Mesenchymal stem cell (in vitro differentiated cells and primary cell): ENCODE results near the gene AGPAT2.

Experiments
- DNase-seq: peaks from one replicate; pipeline ENCODE4 v3.0.0-alpha.2; 2013
- H2AFZ ChIP-seq: one replicate; pipeline ENCODE4 v1.6.1; 2013; ENCODE audit warnings: low read depth, mild to moderate bottlenecking, control low read depth, inconsistent platforms, low read length, moderate library complexity
- H2AK5ac ChIP-seq: 2 replicates; pipeline ENCODE4 v1.6.1; 2013; ENCODE audit warnings: low read length, moderate library complexity, mild to moderate bottlenecking, inconsistent platforms; ENCODE audit not compliant: severe bottlenecking
- H2BK120ac ChIP-seq: one replicate; pipeline ENCODE4 v1.6.1; 2013; ENCODE audit warnings: low read depth, mild to moderate bottlenecking, inconsistent platforms, low read length, moderate library complexity
- H2BK12ac ChIP-seq, 2 experiments: one replicate each; pipeline ENCODE4 v1.6.1; 2013; ENCODE audit warnings: inconsistent platforms in 2 of 2, low read length in 2 of 2, mild to moderate bottlenecking in 2 of 2, moderate library complexity in 2 of 2, control low read depth in 1 of 2
- H2BK15ac ChIP-seq: one replicate; pipeline ENCODE4 v1.6.1; 2013; ENCODE audit warnings: mild to moderate bottlenecking, low read depth, inconsistent platforms; ENCODE audit not compliant: poor library complexity, severe bottlenecking
- H2BK5ac ChIP-seq: 2 replicates; pipeline ENCODE4 v1.6.1; 2013; ENCODE audit warnings: low read depth, mild to moderate bottlenecking, low read length, control low read depth, inconsistent platforms; ENCODE audit not compliant: poor library complexity, severe bottlenecking
- H3K14ac ChIP-seq, 2 experiments: one replicate each; pipeline ENCODE4 v1.6.1; 2013; ENCODE audit warnings: inconsistent platforms in 2 of 2, low read length in 2 of 2, control low read depth in 1 of 2, mild to moderate bottlenecking in 1 of 2, moderate library complexity in 1 of 2
- H3K18ac ChIP-seq, 2 experiments: one replicate each; pipeline ENCODE4 v1.6.1; 2013; ENCODE audit warnings: inconsistent platforms in 2 of 2, low read length in 2 of 2, control low read depth in 1 of 2, low read depth in 1 of 2, mild to moderate bottlenecking in 1 of 2
- H3K23ac ChIP-seq, 2 experiments: one replicate each; pipeline ENCODE4 v1.6.1; 2013; ENCODE audit warnings: inconsistent platforms in 2 of 2, low read length in 2 of 2, mild to moderate bottlenecking in 2 of 2, moderate library complexity in 2 of 2, control low read depth in 1 of 2
- H3K27ac ChIP-seq: 2 replicates; pipeline ENCODE4 v1.5.1; 2013; ENCODE audit warnings: mild to moderate bottlenecking, moderate library complexity, low read length, control low read depth, inconsistent platforms; ENCODE audit not compliant: poor library complexity, severe bottlenecking
- H3K27me3 ChIP-seq, 2 experiments: 2 replicates each; pipeline versions ENCODE4 v1.6.1 to v1.7.0; 2013; ENCODE audit warnings: low read length in 2 of 2, mild to moderate bottlenecking in 2 of 2, moderate library complexity in 2 of 2, control low read depth in 1 of 2, inconsistent platforms in 1 of 2; ENCODE audit not compliant: control insufficient read depth in 1 of 2, insufficient read depth in 1 of 2
- H3K36me3 ChIP-seq, 2 experiments: 2 replicates each; pipeline versions ENCODE4 v1.6.1 to v1.7.0; 2013; ENCODE audit warnings: low read length in 2 of 2, control low read depth in 1 of 2, inconsistent platforms in 1 of 2, low read depth in 1 of 2, mild to moderate bottlenecking in 1 of 2; ENCODE audit not compliant: insufficient read depth in 2 of 2, control insufficient read depth in 1 of 2
- H3K4ac ChIP-seq, 2 experiments: one replicate each; pipeline ENCODE4 v1.6.1; 2013; ENCODE audit warnings: inconsistent platforms in 2 of 2, low read length in 2 of 2, mild to moderate bottlenecking in 2 of 2, moderate library complexity in 2 of 2, control low read depth in 1 of 2, low read depth in 1 of 2
- H3K4me1 ChIP-seq: 2 replicates; pipeline ENCODE4 v1.6.1; 2013; ENCODE audit warnings: low read depth, low read length, control low read depth; ENCODE audit not compliant: control insufficient read depth, insufficient read depth
- H3K4me2 ChIP-seq: 2 replicates; pipeline ENCODE4 v1.6.1; 2013; ENCODE audit warnings: low read length, mild to moderate bottlenecking, inconsistent platforms; ENCODE audit not compliant: poor library complexity, severe bottlenecking
- H3K4me3 ChIP-seq, 2 experiments: 2 replicates each; pipeline versions ENCODE4 v1.5.1 to v1.7.0; 2013; ENCODE audit warnings: low read length in 2 of 2, mild to moderate bottlenecking in 2 of 2, control low read depth in 1 of 2, low read depth in 1 of 2; ENCODE audit not compliant: insufficient read depth in 1 of 2
- H3K79me1 ChIP-seq: replicated peaks from 2 replicates; pipeline ENCODE4 v1.6.1; 2013; ENCODE audit warnings: mild to moderate bottlenecking, control low read depth, low read length, inconsistent platforms; ENCODE audit not compliant: poor library complexity, severe bottlenecking
- H3K9ac ChIP-seq: 2 replicates; pipeline ENCODE4 v1.7.0; 2013; ENCODE audit warnings: mild to moderate bottlenecking, low read length, moderate library complexity
- H3K9me3 ChIP-seq: 2 replicates; pipeline ENCODE4 v1.7.0; 2013; ENCODE audit warnings: mild to moderate bottlenecking, low read length; ENCODE audit not compliant: control insufficient read depth
- H4K8ac ChIP-seq: one replicate; pipeline ENCODE4 v1.6.1; 2013; ENCODE audit warnings: inconsistent platforms, mild to moderate bottlenecking, low read length, moderate library complexity
- H4K91ac ChIP-seq: one replicate; pipeline ENCODE4 v1.6.1; 2013; ENCODE audit warnings: mild to moderate bottlenecking, low read length, inconsistent platforms
- WGBS: methylation state at CpG from one replicate; pipeline ENCODE4 v1.1.7; 2013; ENCODE audit warnings: mixed read lengths; 5-methylcytosine and 5-hydroxymethylcytosine counted together

Gene AGPAT2

GRCh38 chr9:136688274-136689107 is 1.2 kb upstream of the AGPAT2 start:
- Histone ChIP-seq H3K36me3 (peaks cover 0 to 13% of the 10 kb centered on the region in 2 experiments), H3K9me3 (no peaks in the 10 kb centered on the region), H4K8ac (no peak overlapping the region), H3K23ac (no peak overlapping the region), H3K4me2 (no peak overlapping the region), H3K79me1 (peaks cover 27% of the 10 kb centered on the region), H3K9ac (no peak overlapping the region), H3K4me1 (peaks cover 32% of the 10 kb centered on the region), H2AFZ (no peak overlapping the region), H2BK15ac (no peak overlapping the region), H2AK5ac (no peak overlapping the region), H2BK12ac (no peak overlapping the region), H2BK120ac (no peak overlapping the region), H2BK5ac (no peak overlapping the region), H3K27ac (no peak overlapping the region), H3K27me3 (peaks cover 0 to 14% of the 10 kb centered on the region in 2 experiments), H3K14ac (no peak overlapping the region), H4K91ac (no peak overlapping the region), H3K4me3 (no peak overlapping the region), H3K18ac (no peak overlapping the region), H3K4ac (no peak overlapping the region)
- WGBS, result 54% methylated on average over 21 of the region's 21 CpGs
- DNase-seq, result no peak

- H3K36me3 ChIP-seq, result peaks cover 0 to 18% of the 10 kb centered on the region in 2 experiments
- H3K9ac ChIP-seq, result no peak overlapping the region
- no peak overlapping the region for H2BK120ac ChIP-seq
- H3K4me1 ChIP-seq, result peaks cover 30% of the 10 kb centered on the region
- no peaks in the 10 kb centered on the region for H3K9me3 ChIP-seq
- H3K4me3 ChIP-seq, result peak overlapping the region in 1 of 2 experiments; percentile 83
- H3K4ac ChIP-seq, result no peak overlapping the region
- H2AFZ ChIP-seq, result no peak overlapping the region
- H3K23ac ChIP-seq, result no peak overlapping the region
- H2BK12ac ChIP-seq, result no peak overlapping the region
- H3K27ac ChIP-seq, result no peak overlapping the region
- no peak for DNase-seq
- no peak overlapping the region for H2AK5ac ChIP-seq
- H3K4me2 ChIP-seq, result peak overlapping the region; percentile 53
- peaks cover 32% of the 10 kb centered on the region for H3K79me1 ChIP-seq
- no peak overlapping the region for H2BK5ac ChIP-seq
- H4K91ac ChIP-seq, result no peak overlapping the region
- H4K8ac ChIP-seq, result peak overlapping the region; percentile 49
- peak overlapping the region; percentile 32 for H2BK15ac ChIP-seq
- WGBS, result 22% methylated on average over 37 of the region's 37 CpGs
- H3K27me3 ChIP-seq, result peaks cover 0 to 7% of the 10 kb centered on the region in 2 experiments
- peak overlapping the region in 1 of 2 experiments; percentile 30 for H3K14ac ChIP-seq
- no peak overlapping the region for H3K18ac ChIP-seq
These were observed 515 bp upstream of the AGPAT2 start for GRCh38 chr9:136687721-136688223.

GRCh38 chr9:136686534-136686793 is 793 bp downstream of the AGPAT2 start:
- Histone ChIP-seq H3K4me3 (peak overlapping the region; percentile 83 to 86), H3K14ac (peak overlapping the region in 1 of 2 experiments; percentile 93), H3K4ac (peak overlapping the region; percentile 35 to 98), H3K36me3 (peaks cover 0 to 24% of the 10 kb centered on the region in 2 experiments), H3K27ac (no peak overlapping the region), H3K4me2 (peak overlapping the region; percentile 97), H2BK12ac (peak overlapping the region in 1 of 2 experiments; percentile 50), H3K4me1 (peaks cover 41% of the 10 kb centered on the region), H2BK120ac (peak overlapping the region; percentile 71), H3K9ac (peak overlapping the region; percentile 86), H3K18ac (peak overlapping the region; percentile 92 to 97), H4K91ac (peak overlapping the region; percentile 96), H3K9me3 (no peaks in the 10 kb centered on the region), H3K23ac (peak overlapping the region in 1 of 2 experiments; percentile 80), H3K27me3 (peaks cover 0 to 2% of the 10 kb centered on the region in 2 experiments), H2AFZ (peak overlapping the region; percentile 69), H3K79me1 (peaks cover 44% of the 10 kb centered on the region), H4K8ac (peak overlapping the region; percentile 91), H2AK5ac (no peak overlapping the region), H2BK15ac (peak overlapping the region; percentile 73), H2BK5ac (no peak overlapping the region)
- no peak for DNase-seq
- 3% methylated on average over 15 of the region's 20 CpGs for WGBS

GRCh38 chr9:136685790-136686533 is 1.3 kb downstream of the AGPAT2 start:
- Histone ChIP-seq H3K79me1 (peaks cover 48% of the 10 kb centered on the region), H3K23ac (peak overlapping the region in 1 of 2 experiments; percentile 87), H2AFZ (peak overlapping the region; percentile 69), H2AK5ac (no peak overlapping the region), H2BK5ac (no peak overlapping the region), H3K4me1 (peaks cover 39% of the 10 kb centered on the region), H3K4ac (peak overlapping the region; percentile 88 to 98), H3K4me2 (peak overlapping the region; percentile 97), H2BK12ac (peak overlapping the region in 1 of 2 experiments; percentile 60), H3K18ac (peak overlapping the region; percentile 92 to 97), H2BK15ac (peak overlapping the region; percentile 6), H2BK120ac (peak overlapping the region; percentile 71), H3K27ac (no peak overlapping the region), H3K9ac (peak overlapping the region; percentile 86), H4K91ac (no peak overlapping the region), H3K9me3 (no peaks in the 10 kb centered on the region), H3K4me3 (peak overlapping the region; percentile 83 to 86), H3K36me3 (peaks cover 0 to 27% of the 10 kb centered on the region in 2 experiments), H3K14ac (peak overlapping the region in 1 of 2 experiments; percentile 80), H3K27me3 (peaks cover 0 to under 1% of the 10 kb centered on the region in 2 experiments), H4K8ac (peak overlapping the region; percentile 91)
- DNase-seq, result peak; percentile 48
- 57% methylated on average over 15 of the region's 19 CpGs for whole genome bisulfite sequencing
